GM19099 (cell line): Measurements from ENCODE around the gene MAP3K10.

ENCODE experiments used
- POLR2A ChIP-seq: IDR thresholded peaks from 3 replicates; pipeline ENCODE4 v1.6.1; 2011; ENCODE audit warnings: low read depth; ENCODE audit not compliant: insufficient read length; ENCODE audit errors: extremely low read depth

Gene MAP3K10

GRCh38 chr19:40174092-40174491 lies 17.1 kb upstream of the MAP3K10 start:
- no peak for TF ChIP-seq POLR2A

GRCh38 chr19:40175820-40176219 lies 15.4 kb upstream of the MAP3K10 start:
- TF ChIP-seq POLR2A, result no peak

- no peak for TF ChIP-seq POLR2A
These were observed 13.7 kb upstream of the MAP3K10 start for GRCh38 chr19:40177286-40178070.

GRCh38 chr19:40178756-40179155 lies 12.5 kb upstream of the MAP3K10 start:
- no peak for TF ChIP-seq POLR2A

GRCh38 chr19:40184273-40184672 lies 7.0 kb upstream of the MAP3K10 start:
- no peak for TF ChIP-seq POLR2A

GRCh38 chr19:40191836-40192646 lies 815 bp downstream of the MAP3K10 start:
- no peak for TF ChIP-seq POLR2A

GRCh38 chr19:40192758-40193586 lies 1.7 kb downstream of the MAP3K10 start:
- TF ChIP-seq POLR2A, result no peak

GRCh38 chr19:40193587-40193849 lies 2.3 kb downstream of the MAP3K10 start:
- no peak for TF ChIP-seq POLR2A

GRCh38 chr19:40198272-40198990 lies 7.2 kb downstream of the MAP3K10 start:
- no peak for TF ChIP-seq POLR2A

GRCh38 chr19:40200341-40201099 lies 9.3 kb downstream of the MAP3K10 start:
- no peak for TF ChIP-seq POLR2A

GRCh38 chr19:40204381-40204780 lies 13.2 kb downstream of the MAP3K10 start:
- no peak for TF ChIP-seq POLR2A

GRCh38 chr19:40205760-40206159 lies 14.5 kb downstream of the MAP3K10 start:
- no peak for TF ChIP-seq POLR2A

GRCh38 chr19:40208602-40209001 lies 17.4 kb downstream of the MAP3K10 start:
- no peak for TF ChIP-seq POLR2A

- no peak for TF ChIP-seq POLR2A
These were observed 19.7 kb downstream of the MAP3K10 start for GRCh38 chr19:40210889-40211288.
